AML-193 (cell line): ENCODE data around the gene BCKDHB.

ENCODE experiments used
- DNase-seq, 2 experiments: peaks; one replicate each; lab custom pipeline; 2025; lab: John Stamatoyannopoulos, UW

BCKDHB gene

DNA sequence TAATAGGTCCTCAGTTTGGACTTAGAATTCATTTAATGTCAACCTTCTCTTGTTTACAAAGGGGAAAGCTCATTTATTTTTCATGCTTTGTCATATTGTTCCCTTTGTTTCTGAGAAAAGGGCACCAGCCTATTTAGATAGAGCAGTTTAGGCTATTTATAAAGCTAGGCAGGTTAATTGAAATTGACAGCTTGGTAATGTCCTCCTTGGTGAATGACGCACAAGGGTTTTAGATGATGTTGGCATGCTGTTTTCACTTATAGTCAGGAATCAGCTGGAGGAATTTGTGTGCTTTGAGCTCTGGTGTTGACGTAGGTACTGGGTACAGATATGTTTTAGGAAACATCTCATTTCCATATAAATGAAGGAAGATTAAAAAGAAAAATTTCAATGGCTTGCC lies 45.2 kb downstream of the BCKDHB start:
- no peak for DNase-seq

DNA sequence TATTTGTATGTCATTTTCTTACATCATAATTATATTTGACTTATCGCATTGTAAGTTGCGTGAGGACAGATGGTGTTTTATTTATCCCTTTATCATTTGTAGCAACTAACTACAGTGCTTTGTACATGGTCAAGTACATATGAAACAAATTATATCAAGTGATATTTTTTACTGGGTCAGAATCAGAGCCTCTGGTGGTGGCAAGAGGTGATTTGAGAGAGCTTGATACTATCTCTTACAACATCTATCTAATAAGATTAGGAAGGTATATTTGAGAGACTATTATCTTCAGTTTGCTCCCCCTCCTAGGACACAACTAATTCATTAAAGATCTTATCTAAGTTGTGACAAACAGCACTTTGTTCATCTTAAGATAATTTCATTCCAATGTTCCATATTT lies 47.7 kb downstream of the BCKDHB start:
- no peak for DNase-seq

DNA sequence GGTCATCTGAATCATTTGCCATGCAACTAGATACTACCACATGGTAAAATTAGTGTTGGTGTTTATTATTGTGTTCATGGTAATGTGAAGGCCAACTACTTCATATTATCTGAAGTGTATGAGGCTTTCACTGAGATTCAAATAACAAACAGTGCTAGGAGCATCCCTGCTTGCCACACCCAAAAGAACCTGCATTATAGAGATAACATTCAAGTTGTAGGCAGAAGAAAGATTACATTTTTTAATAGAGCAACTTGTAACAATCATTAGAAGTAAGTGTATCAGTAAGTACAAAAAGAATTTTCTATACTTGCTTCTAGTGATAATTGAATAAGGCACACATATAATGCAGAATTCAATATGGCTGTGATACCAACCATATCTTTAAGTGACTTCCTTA lies 49.8 kb downstream of the BCKDHB start:
- DNase-seq: no peak

DNA sequence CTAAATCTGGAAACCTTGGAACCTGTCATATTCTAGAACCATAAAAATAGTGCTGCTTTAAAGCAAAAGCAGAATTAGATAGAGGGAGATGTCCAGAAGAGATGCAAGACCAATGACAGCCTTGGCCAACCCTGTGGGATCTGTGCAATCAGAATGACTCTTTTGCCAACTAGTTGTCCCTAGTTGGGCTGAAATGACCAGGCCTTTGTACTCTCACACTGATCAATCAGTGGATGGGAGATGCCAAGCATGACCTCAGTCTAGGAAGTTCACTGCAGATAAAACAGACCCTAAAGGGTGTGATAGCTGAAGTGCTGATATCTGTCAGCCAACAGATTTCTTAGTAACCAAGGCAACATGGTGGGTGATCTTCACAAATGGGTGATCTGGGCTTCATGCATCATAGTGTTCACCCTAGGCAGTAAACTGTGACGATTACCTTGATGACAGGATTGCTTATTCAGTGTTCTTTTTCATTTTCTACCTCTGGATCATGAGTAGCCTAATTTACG lies 52.1 kb downstream of the BCKDHB start:
- DNase-seq: no peak

DNA sequence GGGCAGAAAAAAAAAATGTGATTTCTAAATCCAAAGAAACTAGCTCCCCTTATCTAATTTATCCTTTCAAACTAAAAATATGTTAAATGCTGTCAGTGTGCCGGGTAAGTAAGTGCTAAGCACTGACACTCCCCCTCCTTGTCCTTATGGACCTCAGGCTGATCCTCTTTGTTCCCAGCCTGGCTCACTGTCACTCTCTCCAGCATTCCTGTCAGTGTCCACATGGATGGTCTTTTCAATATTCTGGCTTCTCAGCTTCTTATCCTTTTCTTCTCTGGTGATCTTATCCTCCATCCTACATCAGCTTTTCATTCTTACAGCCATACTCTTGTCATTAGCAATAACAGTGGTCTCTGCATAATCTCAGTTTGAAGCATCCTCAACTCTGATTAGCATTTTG lies 55.0 kb downstream of the BCKDHB start:
- DNase-seq: no peak

DNA sequence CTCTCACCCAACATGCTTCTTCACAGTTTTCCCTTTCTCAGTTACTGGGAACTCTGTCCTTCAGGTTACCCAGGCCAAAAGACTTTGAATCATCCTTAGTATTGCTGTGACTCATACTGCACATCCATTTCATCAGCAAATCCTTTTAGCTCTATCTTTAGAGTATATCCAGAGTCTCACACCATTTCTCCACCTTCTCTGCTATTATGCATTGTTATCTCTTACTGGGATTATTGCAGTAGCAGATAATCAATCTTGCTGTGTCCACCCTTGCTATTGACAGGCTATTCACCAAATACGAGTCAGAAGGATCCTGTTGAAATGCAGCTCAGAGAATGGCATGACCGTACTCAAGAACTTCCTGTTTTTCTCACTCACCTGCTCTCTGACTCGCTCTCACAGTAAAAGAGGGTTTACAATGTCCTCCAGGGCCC lies 57.3 kb downstream of the BCKDHB start:
- DNase-seq: peak; percentile 79 to 80

DNA sequence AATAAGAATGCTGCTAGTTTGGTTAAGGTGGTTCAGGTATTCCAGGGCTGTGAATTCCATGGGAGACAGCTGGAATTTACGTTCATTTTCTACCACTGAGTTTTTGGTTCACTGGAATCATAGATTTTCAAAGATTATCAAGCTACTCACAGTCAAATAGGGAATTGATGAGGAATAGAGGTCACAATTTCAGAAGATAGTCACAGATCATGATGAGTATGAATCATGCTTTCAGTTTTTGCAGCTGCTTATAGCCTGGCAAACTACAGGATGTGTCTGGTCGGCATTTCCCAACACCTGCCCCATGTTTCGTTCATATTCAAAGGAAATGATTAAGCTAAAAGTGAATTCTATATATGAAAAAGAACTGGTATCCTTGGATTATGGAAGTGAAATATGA lies 58.7 kb downstream of the BCKDHB start:
- DNase-seq: peak; percentile 93 to 95

DNA sequence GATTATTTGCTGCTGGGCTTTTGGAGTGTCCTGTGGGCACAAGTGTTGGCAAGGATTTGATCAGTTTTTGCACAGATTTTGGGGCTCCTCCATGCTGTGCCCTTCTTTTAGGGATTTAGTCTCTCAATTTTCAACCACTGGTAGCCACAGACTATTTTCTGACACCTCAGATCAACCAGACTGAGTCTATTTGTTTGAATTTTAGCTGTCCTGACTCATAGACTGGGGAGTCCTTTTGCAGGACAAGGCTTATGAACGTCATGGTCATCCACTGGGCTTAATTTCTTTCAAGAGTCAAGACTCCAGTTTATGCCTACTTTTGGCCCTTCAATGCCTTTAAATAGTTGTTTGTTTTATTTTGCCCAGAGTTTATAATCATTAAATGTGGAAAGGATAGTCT lies 59.3 kb downstream of the BCKDHB start:
- DNase-seq: no peak

DNA sequence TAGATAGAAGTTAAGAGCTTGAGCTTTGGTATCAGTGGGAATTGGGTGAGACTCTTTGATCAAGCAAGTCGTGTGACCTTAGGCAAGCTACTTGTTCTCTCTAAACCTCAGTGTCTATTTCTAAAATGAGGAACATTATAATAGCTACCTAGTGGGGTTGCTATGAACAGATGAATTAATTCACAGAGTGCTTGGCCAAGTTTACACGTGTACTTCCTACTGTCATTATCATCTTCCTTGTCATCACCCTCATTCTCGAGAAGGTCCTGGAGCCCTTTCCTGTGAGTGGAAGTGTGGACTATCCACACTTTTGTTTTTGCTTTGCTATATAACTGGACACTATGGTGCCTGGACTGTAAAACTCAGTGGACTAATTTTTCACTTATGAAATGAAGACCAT lies 64.0 kb downstream of the BCKDHB start:
- DNase-seq: no peak

DNA sequence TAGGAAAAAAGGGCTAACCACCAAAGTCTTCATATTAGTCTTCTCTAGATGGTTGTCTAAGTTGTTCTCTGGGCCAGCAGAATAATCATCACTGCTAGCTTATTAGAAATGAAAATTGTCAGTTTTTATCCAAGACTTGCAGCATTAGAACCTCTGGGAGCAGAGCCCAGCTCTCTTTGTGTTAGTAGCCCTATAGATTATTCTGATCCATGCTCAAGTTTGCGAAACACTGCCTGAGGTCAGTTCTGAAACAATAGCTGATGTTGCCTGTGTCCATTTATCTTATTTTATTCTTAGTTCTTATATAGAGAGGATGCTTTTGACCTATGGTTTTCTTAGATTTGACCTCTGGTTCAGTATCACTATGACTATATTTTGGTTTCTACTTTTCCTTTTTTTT lies 66.9 kb downstream of the BCKDHB start:
- no peak for DNase-seq

DNA sequence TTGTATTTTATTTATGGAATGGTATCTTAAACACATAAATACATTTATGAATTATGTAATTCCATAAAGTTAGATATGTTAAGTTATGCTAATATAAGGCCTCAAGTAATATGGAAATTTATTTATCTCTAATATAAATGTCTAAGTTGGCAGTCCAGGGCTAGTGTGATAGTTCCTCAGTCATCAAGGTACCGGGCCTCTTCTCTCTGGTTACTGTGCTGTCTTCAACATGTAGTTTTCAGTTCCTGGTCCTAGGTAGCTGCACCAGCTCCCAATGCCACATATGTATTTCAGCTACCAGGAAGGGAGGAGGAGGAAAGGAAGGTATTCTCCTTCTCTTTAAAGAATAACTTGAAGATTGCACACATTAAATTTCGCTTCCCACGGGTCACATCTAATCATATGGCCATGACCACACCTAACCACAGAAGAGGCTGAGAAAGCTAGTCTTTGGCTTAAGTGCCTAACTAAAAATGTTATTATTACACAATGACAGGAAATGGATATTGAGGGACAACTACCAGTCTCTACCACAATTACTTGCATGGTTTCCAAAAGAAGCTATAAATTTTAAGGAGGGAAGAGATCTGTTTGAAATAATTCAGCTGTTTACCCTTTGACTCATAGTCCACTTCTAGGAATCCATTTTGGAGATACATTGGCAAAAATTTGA lies 68.6 kb downstream of the BCKDHB start:
- DNase-seq: peak; percentile 83 to 89

DNA sequence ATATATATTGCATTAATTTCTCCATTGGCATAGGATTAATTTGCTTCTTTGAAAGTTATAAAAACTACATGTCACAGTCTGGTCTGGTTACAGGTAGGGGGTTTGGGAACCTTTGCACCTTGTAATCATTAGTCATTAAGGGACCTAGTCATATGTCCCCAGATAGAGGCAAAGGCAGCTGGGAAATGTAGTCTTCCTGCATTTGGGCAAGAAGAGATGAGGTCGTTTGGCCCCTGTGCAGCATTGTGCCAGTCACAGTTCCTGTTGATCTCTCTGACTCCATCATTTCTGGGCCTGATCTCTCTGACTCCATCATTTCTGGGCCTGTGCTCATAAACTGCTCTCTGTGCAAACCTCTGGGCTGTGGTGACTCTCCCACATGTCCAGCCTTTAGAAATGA lies 73.2 kb downstream of the BCKDHB start:
- DNase-seq: no peak

DNA sequence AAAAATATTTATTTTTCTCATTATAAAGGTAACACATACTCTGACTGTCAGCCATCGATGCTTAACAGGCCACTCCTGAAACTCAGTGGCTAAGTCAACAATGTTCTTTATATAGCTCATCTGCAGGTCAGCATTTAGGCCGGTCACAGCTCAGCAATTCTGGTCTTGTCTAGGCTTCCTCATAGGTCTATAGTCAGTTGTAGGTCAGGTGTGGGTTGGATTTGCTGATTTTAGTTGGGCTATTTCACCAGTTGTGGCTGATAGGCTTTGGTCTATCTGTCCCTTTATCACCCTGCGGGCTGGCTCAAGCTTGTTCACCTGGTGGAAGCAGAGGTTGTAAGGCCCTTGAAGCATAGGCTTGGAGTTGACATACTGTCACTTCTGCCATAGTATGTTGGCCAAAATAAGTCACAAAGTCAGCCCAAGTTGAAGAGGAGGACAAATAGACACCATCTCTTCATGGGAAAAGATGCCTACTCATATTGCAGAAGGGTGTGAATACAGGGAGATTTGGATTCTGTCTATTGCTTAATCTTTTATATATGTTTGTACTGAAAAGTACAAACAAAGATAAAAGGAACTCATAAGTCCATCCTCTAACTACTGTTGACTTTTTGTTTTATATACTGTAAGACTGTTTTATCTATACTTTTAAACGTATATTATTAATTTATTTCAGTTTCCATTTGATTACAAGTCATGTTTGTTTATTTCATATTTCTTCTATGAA lies 75.0 kb downstream of the BCKDHB start:
- no peak for DNase-seq

DNA sequence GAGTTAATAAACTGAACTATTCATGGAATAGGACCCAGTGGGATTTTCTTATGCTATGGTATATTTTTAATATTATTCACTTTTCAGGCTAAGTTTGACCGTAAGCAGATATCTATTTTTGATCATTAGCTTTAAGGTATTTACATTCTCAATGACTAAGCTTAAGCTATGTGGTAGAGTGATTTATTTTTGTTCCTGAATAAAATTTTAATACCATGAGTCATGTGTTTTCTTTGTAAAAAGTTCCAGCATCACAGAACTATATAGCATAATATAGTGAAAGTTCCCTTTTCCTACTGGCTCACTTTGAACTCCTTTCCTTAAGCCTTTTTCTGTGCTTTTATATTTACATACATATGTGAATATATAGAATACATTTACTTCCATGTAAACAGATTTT lies 75.8 kb downstream of the BCKDHB start:
- DNase-seq: no peak

DNA sequence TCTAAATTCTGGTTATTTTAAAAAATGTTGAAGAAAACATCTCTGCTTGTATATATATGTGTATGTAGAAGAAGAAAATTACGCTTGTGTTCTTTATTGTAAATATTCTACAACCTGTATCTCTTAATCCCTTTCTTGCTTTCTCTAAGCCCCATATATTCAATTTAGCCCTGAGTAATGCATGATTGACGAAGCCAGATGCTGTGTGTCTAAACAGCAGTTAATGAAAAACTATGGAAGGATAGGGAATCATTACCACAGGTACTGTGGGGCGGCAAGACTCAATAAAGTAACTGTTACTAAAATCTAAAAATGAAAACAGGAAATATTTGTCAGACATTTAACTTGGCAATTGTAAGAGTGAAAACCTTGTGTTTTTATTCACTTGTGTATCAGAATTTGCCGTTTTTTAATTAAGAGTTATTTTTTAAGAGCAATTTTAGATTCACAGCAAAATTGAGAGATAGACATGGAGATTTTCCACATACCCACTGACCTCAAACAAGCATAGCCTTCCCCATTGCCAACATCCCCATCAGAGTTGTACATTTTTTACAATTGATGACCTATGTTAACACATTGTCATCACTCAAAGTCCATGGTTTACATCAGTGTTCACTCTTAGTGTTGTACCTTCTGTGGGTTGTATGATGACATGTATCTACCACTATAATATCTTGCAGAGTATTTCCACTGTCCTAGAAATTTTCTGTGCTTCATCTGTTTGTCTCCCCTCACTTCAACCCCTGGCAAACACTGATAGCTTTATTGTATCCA lies 76.7 kb downstream of the BCKDHB start:
- no peak for DNase-seq

DNA sequence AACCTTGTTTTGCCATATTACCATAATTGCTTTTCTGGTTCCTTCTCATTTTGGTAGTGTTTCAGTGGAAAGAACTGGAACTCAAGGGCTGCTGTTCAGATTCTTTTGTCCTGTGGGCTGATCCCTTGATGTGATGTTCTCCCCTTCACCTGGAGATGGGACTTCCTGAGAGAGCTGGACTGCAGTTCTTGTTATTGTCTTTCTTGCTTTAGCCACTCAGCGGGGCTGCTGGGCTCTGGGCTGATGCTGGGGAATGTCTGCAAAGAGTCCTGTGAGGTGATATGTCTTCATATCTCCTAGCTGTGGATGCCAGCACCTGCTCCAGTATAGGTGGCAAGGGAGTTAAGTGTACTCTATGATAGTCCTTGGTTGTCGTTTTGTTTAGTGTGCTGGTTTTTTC lies 79.0 kb downstream of the BCKDHB start:
- no peak for DNase-seq

DNA sequence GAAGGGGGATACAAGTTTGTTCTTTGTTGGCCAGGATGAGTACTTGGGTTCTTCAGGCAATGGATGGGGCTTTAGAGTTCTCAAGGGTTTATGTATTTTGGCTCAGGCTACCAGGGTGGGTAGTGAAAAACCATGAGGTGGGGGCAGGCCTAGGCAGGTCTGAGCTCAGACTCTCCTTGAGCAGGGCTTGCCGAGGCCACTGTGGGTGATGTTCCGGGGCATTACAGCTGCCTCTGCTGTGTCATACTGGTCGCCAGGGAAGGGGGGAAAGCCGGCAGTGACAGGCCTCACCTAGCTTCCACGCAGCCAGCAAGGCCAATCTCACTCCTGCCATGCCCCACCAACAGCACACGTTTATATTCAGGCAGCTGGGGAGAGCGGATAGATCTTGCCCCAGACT lies 79.6 kb downstream of the BCKDHB start:
- DNase-seq: no peak

DNA sequence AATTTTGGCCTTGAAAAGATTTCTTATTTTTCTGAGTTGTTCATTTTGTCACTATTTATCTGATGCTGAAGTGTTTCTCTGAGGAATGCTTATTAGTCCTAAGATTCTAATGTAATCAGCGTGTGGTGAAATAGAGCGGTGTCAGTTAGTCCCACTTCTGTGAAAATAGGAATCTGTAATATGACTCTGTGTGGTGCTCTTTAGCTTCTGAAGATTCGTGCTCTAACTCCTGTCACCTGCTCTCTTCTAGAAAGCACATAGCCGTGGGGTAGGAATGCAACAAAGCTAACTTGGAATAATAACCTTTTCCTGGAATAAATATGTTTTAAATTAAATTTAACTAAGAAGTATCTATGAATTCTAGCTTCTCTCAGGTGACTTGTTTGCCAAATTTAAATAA lies 90.4 kb downstream of the BCKDHB start:
- DNase-seq: no peak

DNA sequence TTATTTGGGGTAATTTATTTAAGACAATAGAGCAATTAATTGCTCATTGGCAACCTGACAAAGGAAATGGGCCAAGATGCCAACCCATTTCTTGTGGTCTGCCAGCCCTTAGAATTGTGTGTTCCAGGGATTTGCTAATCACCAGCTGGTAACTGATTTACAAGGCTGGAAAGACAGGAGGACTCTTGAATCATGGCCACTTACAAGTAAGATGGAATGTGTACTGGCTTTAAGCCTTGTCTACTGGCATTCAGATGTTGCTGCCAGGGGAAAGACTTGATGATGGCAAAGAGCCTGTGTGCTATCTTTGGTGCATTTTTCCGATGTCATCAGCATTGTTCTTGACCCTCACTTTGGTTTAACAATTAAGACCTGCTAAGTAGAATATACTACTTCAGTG lies 91.0 kb downstream of the BCKDHB start:
- no peak for DNase-seq

DNA sequence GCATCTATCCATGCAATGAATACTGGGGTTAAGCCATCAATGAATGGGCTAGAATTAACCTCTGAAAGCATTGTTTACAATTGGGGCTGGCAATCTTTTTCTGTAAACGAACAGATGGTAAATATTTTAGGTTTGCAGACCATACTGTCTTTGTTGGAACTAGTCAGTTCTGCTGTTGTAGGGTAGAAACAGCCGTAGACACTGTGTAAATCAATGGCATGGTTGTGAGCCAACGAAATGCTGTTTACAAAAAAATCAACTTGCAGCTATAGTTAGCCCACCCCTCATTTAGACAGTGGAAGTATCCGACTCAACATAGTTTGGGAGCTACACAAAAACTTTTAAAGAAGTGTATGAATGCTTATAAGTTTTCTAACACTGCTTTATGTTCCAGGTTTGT lies 91.5 kb downstream of the BCKDHB start:
- DNase-seq: no peak

DNA sequence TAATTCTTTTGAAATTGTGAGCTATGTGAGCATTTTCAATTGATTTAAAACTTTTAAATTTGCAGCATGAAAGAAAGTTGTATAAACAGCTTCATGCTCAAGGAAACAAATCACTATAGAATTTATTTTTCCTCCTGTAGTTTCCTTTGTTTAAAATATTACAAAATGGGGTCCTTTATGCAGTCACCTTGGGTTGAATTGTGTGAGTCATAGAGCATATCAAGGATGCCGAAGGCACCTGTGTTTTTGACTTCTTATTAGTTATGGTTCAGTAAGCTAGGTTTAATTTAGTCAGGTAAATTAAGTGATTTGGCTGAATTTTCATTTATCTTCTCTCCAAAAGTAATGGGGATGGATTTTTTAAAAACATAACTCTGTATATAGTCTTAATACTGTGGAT lies 96.8 kb downstream of the BCKDHB start:
- no peak for DNase-seq

DNA sequence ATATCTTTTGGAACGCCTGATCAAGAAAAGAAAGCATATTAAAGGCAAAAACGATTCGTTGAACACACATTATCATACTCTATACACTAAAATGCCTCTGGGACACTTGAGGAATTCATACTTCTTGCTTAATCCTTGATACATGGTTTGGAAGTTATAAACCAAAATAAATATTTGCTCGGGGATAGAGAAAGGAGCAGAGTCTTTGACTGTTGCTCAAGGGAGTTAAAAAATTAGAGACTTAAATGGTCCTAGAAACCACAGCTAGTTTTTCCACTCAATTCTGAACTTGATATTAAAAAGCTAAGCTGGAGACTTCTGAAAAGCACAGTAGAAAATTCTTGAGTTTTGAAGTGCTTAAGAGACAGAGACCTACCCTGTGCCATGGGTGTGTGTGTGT lies 98.9 kb downstream of the BCKDHB start:
- no peak for DNase-seq

DNA sequence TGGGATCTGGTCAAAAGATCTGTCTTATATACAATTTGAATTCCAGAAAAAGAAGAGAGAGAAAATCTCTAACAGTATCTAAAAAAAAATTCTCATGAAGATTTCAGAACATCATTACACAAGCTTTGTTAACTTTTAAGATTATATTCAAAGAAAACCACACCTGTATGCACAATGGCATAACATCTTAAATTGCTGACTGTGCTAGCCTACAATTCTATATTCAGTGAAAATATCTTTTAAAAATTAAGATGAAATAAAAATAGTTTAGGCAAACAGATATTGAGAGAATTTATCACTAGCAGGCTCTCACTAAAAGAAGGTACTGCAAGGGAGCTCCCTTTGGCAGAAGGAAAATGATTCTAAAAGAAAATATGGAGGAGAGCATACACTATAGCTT lies 100.3 kb downstream of the BCKDHB start:
- DNase-seq: no peak
